ENCODE data around the gene OBSL1. TPM values are rescaled to one million over a fixed set of nuclear protein-coding genes. Genes with fewer than 3 reads are reported as not detected.

The OBSL1 gene
- total RNA-seq, 1 experiment from 2014 or later, result 23.1 TPM

DNA sequence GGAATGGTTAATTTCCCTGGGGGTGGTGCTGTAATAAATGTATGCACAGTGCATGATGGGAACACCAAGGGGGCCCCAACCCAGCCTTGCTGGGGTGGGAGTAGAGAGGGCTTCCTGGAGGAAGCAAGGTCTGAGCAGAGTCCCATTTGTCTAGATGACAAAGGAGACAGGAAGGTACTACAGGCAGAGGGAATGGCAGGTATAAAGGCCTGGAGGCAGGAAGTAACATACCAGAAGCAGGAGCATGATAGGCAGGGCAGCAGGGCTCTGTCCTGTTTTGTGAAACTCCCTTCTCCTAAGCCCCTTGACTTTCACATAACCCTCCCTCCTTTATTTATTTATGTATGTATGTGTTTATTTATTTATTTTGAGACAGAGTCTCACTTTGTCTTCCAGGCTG, 68.7 kb downstream of the OBSL1 start:
- Histone ChIP-seq H3K27ac (ENCODE audit: low read depth, low read length, poor library complexity, severe bottlenecking) (no peak overlapping the region), H3K36me3 (ENCODE audit: insufficient read depth, low read length, poor library complexity, severe bottlenecking) (peaks cover 3% of the 10 kb centered on the region), H3K9me3 (ENCODE audit: low read depth, low read length, poor library complexity, severe bottlenecking) (no peaks in the 10 kb centered on the region), H3K4me3 (ENCODE audit: low read depth, low read length, poor library complexity, severe bottlenecking) (no peak overlapping the region), H3K27me3 (replicated peaks; ENCODE audit: insufficient read depth, low read depth, low read length, poor library complexity) (no peaks in the 10 kb centered on the region), H3K4me1 (ENCODE audit: insufficient read depth, low read length, poor library complexity, severe bottlenecking) (peaks cover 34% of the 10 kb centered on the region)
- intact Hi-C loops (cut with micrococcal nuclease; ENCODE audit: unreplicated experiment), result no loop called here
- CTCF ChIA-PET, result no interaction called here
- BruUV-seq (replicated peaks), result no TSS peak
- no peak for TF ChIP-seq EZH2 (IDR thresholded peaks at IDR 0.05; ENCODE audit: borderline replicate concordance, low read depth, low read length, poor library complexity, severe bottlenecking)
- TF ChIP-seq, protein P1, sequence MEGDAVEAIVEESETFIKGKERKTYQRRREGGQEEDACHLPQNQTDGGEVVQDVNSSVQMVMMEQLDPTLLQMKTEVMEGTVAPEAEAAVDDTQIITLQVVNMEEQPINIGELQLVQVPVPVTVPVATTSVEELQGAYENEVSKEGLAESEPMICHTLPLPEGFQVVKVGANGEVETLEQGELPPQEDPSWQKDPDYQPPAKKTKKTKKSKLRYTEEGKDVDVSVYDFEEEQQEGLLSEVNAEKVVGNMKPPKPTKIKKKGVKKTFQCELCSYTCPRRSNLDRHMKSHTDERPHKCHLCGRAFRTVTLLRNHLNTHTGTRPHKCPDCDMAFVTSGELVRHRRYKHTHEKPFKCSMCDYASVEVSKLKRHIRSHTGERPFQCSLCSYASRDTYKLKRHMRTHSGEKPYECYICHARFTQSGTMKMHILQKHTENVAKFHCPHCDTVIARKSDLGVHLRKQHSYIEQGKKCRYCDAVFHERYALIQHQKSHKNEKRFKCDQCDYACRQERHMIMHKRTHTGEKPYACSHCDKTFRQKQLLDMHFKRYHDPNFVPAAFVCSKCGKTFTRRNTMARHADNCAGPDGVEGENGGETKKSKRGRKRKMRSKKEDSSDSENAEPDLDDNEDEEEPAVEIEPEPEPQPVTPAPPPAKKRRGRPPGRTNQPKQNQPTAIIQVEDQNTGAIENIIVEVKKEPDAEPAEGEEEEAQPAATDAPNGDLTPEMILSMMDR (conservative IDR thresholded peaks at IDR 0.05; ENCODE audit: low read depth, low read length), result no peak
- POLR2A ChIA-PET (ENCODE audit: low non-redundant PET), result interaction anchor here (0.6 kb wide), 1 partner anchor 9 kb away, joined by 3 read pairs; no protein-coding TSS in a partner anchor
- no peak for DNase-seq (ENCODE audit: low spot score)

- Histone ChIP-seq H3K27ac (ENCODE audit: low read depth, low read length, poor library complexity, severe bottlenecking) (no peak overlapping the region), H3K4me3 (ENCODE audit: low read depth, low read length, poor library complexity, severe bottlenecking) (no peak overlapping the region), H3K36me3 (ENCODE audit: insufficient read depth, low read length, poor library complexity, severe bottlenecking) (peaks cover 3% of the 10 kb centered on the region), H3K4me1 (ENCODE audit: insufficient read depth, low read length, poor library complexity, severe bottlenecking) (peaks cover 27% of the 10 kb centered on the region), H3K9me3 (ENCODE audit: low read depth, low read length, poor library complexity, severe bottlenecking) (no peaks in the 10 kb centered on the region), H3K27me3 (replicated peaks; ENCODE audit: insufficient read depth, low read depth, low read length, poor library complexity) (no peaks in the 10 kb centered on the region)
- no TSS peak for BruUV-seq (replicated peaks)
- ChIA-PET POLR2A (ENCODE audit: low non-redundant PET) (no interaction called here), CTCF (no interaction called here)
- no peak for DNase-seq (ENCODE audit: low spot score)
- intact Hi-C loops (cut with micrococcal nuclease; ENCODE audit: unreplicated experiment), result no loop called here
- TF ChIP-seq, protein P1 (conservative IDR thresholded peaks at IDR 0.05; ENCODE audit: low read depth, low read length), result no peak
- no peak for TF ChIP-seq EZH2 (IDR thresholded peaks at IDR 0.05; ENCODE audit: borderline replicate concordance, low read depth, low read length, poor library complexity, severe bottlenecking)
Observed at GRCh38 chr2:219501849-219502248, 69.5 kb downstream of the OBSL1 start.

Small RNA genes lying within 50 kb of the gene (microRNA-seq; reads per million reads assigned to microRNA genes)
- gene MIR3132, result 1.3 reads per million

Other genes starting within 250 kb of the OBSL1 start
- not detected in 2 replicates for gene RESP18, start 238.8 kb downstream of the OBSL1 start, total RNA-seq (2021)
- 69.2 and 83.0 TPM in 2 replicates for gene DNPEP, start 183.6 kb downstream of the OBSL1 start, total RNA-seq (2021)
- gene DES, start 153.2 kb downstream of the OBSL1 start, total RNA-seq (2021), result not detected in 2 replicates
- 8.4 and 15.7 TPM in 2 replicates for gene SPEG, start 136.7 kb downstream of the OBSL1 start, total RNA-seq (2021)
- 32.1 and 45.8 TPM in 2 replicates for gene GMPPA, start 72.6 kb downstream of the OBSL1 start, total RNA-seq (2021)
- 0.45 and 1.2 TPM in 2 replicates for gene ASIC4, start 57.1 kb downstream of the OBSL1 start, total RNA-seq (2021)
- gene CHPF, start 27.7 kb downstream of the OBSL1 start, total RNA-seq (2021), result 13.8 and 15.8 TPM in 2 replicates
- gene TMEM198, start 27.5 kb downstream of the OBSL1 start, total RNA-seq (2021), result 4.6 and 7.6 TPM in 2 replicates
- 0.70 TPM in 1 of 2 replicates, not detected in the other for gene INHA, start 771 bp upstream of the OBSL1 start, total RNA-seq (2021)
- gene STK11IP, start 26.3 kb upstream of the OBSL1 start, total RNA-seq (2021), result 35.6 and 43.9 TPM in 2 replicates
- gene SLC4A3, start 56.1 kb upstream of the OBSL1 start, total RNA-seq (2021), result 0.52 and 1.5 TPM in 2 replicates